HG02610 (cell line): Measurements from ENCODE around the gene NFATC1.
A peak's percentile ranks its signal among the peaks of the same experiment; 100 is the strongest.

ENCODE experiments used
- ATAC-seq: cut with Tn5 transposase; IDR thresholded peaks from one replicate; pipeline ENCODE4 v1.9.1; 2021; ENCODE audit warnings: mild to moderate bottlenecking, moderate library complexity; ENCODE audit not compliant: unreplicated experiment

The NFATC1 gene

DNA sequence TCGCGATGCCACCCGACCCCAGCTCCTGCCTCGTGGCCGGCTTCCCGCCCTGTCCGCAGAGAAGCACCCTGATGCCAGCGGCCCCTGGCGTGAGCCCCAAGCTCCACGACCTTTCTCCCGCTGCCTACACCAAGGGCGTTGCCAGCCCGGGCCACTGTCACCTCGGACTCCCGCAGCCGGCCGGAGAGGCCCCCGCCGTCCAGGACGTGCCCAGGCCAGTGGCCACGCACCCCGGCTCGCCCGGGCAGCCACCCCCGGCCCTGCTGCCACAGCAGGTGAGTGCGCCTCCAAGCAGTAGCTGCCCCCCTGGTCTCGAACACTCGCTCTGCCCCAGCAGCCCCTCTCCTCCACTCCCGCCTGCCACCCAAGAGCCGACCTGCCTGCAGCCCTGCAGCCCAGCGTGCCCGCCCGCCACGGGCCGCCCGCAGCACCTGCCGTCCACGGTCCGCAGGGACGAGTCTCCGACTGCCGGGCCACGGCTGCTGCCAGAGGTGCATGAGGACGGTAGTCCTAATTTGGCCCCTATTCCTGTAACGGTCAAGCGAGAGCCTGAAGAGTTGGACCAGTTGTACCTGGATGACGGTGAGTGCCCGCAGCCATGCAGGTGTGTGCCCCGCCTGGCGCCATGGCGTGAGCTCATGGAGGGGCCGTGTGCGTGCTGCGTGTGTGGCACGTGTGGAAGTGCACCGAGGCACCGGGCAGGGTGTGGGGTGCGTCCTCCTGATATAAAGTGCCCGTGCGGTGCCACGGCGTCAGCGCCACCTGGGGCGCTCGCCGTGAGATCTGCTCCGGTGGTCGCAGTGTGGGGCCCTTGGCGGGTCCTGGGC is 90.8 kb downstream of the NFATC1 start:
- ATAC-seq: no peak

- ATAC-seq: no peak
These were observed 91.6 kb downstream of the NFATC1 start for GRCh38 chr18:79487183-79487800.

DNA sequence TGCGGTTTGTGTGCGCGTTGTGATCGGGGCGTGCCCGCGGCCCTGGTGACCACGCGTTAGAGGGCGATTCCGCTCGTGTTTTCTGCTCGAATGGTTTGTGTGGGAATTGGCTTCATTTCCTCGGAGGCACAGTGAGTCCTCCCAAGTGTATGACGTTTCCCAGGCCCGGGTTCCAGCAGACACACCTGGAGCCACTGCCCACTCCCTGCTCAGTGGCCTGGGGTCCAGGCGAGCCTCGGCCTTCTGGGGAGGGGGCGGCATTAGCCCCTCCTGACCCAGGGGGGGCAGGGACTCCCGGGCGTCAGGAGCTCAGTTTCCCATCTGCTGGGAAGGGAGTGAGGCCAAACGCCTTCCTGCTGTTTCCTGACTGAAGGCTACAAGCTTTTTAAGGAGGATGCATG is 92.1 kb downstream of the NFATC1 start:
- ATAC-seq: no peak

GRCh38 chr18:79488311-79489050 is 92.8 kb downstream of the NFATC1 start:
- no peak for ATAC-seq

- ATAC-seq: no peak
These were observed 93.5 kb downstream of the NFATC1 start for GRCh38 chr18:79489051-79489898.

GRCh38 chr18:79489899-79490625 is 94.3 kb downstream of the NFATC1 start:
- no peak for ATAC-seq

DNA sequence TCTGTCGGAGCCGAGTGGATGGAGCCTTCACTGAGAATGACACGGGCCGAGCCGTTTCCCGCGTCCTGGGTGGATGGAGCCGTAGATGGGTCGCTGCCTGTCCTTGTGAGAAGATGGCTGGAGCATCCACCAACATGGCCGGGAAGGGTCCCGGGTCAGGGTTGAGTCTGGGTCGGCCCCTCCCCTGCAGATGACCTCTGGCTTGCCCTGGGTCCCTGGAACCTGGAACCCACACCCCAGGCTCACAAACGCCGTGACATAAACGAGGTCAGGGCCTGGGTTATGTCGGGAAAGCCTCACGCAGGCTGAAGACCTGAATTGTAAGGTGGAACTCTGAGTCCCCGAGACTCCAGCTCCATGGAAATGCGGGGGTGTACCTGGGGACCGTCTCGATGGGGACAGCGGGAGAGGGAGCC is 94.9 kb downstream of the NFATC1 start:
- ATAC-seq: no peak

DNA sequence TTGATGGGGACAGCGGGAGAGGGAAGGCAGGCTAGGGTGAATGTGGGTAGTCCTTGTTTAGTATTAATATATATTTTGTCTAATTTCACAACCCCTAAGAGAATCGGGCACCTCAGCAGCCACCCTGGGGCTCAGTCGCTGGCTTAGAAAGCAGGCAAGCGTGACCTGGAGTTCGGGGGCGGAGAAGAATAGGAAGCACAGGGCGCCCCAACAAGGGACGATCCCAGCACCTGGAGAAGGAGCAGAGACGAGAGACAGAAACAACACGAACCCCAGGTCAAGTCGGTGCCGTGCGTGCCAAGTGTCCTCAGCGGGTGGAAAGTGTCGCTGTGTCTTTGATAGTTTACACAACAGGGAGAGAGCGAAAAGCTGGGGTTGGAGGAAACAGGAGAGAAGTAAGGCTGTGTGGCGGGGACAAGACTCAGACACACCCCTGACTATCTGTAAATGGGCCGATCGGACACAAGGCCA is 95.4 kb downstream of the NFATC1 start:
- no peak for ATAC-seq

DNA sequence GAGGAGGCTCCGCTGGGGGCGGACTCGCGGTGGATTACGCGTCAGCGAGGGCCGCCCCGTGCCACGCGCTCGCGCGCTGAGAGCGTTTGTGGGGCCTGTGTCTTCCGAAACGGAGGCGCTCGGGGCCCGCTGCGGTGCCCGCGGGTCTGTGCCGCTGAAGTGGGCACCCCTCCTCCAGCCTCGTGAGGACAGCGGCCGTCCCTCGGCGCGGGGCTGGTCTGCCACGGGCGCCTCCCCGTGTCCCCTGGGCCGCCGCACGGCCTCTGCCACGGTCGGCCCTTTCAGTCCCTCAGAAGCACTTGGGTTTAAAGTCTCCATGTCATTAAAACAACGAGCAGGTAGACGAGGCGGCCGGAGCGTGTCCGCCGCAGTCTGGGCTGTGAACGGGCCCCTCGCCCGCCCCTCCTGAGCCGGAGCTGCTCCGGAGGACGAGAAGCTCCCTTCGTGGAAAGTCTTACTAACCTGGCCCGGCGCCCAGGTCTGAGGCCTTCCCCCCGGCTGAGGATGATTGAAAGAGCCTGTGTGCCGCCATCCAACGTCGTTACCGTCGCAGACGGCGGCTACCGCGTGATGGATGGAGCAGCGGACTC is 97.6 kb downstream of the NFATC1 start:
- no peak for ATAC-seq

GRCh38 chr18:79493801-79494211 is 98.1 kb downstream of the NFATC1 start:
- no peak for ATAC-seq

DNA sequence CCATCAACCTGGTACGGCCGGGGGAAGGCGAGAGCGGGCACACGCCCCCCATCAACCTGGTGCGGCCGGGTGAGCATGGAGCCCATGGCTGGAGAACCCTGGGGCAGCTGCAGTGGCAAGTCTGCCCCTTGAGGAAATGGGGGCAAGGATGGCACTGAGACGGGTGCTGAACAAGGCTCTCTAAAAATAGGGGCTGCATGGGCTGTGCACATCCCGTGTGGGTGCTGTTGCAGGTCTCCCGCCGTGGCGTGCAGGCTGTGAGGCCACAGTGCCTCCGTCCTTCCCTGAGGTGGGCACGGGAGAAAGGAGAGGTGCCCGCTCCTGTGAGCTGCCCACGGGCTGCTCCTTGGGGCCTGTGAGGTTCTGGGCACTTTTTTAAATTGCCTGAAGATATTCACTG is 99.2 kb downstream of the NFATC1 start:
- no peak for ATAC-seq

DNA sequence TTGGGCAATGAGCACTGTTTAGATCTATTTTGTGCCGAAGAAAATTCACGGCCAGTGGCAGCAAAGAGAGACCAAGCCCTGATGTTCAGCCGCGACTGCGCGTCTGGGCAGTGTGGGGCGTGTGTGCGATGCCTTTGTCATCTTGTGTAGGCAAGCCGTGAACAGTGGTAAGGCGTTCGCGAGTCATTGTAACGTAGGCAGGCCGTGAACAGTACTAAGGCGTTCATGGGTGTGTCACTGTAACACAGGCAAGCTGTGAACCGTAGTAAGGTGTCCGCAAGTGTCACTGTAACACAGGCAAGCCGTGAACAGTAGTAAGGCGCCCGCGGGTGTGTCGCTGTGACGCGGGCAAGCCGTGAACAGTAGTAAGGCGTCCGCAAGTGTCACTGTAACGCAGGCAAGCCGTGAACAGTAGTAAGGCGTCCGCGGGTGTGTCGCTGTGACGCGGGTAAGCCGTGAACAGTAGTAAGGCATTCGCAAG is 99.9 kb downstream of the NFATC1 start:
- no peak for ATAC-seq

- ATAC-seq: no peak
These were observed 100.7 kb downstream of the NFATC1 start for GRCh38 chr18:79496237-79496977.

DNA sequence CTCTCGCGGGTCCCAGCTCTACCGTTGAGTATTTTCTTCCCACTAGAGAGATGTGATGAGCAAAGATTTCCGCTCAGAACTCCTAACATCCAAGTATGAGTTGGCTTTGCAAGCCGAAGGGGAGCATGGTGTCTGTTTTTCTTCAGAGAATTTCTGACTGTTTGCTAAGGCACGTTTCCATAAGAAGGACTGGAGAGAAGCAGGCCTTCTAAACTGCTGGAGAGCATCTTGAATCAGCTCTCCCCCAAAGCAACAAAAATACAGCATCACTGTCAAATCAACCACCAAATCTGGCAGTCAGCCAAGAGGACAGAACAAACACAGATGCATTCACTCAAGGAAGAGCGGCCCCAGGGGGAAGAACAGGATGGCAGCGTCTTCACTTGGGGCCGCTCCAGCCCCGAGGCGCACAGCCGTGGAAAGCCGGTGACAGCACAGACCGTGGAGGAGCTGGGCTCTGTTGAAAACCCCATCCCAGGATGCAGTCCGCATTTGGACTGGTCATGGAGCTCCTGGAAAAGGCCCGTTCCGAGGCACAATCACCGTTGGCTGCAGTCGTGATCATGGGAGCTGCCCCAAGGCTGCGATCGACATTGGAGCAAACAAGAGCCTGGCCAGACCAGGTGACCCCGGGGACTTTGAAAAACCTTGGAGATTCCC is 101.4 kb downstream of the NFATC1 start:
- ATAC-seq: peak; percentile 59

GRCh38 chr18:79497638-79498081 is 101.9 kb downstream of the NFATC1 start:
- ATAC-seq: peak; percentile 94

DNA sequence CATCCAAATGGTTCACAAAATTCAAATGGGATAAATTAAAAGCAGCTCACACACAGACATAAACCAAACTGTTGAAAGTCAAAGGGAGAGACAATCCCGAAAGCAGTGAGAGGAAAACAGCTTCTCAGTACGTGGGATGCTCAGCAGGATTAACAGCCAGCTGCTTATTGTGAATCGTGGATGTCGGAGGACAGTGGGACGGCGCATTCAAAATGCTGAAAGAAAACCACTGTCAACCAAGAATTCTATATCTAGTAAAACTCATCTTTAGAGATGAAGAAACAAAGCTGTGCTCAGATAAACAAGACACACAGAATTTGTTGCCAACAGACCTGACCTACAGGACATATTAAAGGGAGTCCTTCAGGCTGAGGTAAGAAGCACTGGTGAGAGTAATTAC is 102.9 kb downstream of the NFATC1 start:
- ATAC-seq: no peak

DNA sequence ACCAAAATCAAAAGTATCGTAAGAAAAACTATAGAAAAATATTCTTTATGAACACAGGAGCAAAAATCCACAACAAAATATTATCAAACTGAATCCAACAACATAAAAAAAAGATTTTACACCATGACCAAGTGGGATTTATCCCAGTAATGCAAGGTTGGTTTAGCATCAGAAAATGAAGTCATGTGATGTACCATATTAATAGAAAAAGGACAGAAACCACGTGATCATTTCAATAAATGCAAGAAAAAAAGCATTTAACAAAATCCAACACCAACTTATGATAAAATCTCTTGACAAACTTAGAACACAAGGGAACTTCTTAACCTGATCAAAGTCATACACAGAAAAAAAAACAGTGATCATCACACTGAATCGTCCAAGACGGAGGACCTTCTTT is 105.3 kb downstream of the NFATC1 start:
- no peak for ATAC-seq

DNA sequence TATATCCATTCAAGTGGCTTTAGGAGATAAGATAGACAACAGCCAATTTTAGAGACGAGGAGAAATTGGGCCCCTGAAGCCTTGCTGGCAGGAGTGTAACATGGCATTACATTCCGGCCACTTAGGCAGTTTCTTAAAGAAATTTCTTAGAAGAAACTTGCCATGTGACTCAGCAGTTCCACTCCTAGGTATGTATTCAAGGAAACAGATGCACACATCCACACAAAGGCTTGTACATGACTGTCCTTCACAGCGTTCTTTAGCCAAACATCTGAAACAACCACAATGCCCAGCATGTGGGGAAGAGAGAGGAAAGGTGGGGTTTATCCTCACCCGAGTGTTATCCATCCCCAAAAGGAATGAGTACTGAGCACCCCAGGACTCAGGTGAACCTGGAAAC is 107.1 kb downstream of the NFATC1 start:
- ATAC-seq: no peak
